ENCODE data around the gene SKOR1.

Gene SKOR1

GRCh38 chr15:67854358-67854757 lies 29.0 kb downstream of the SKOR1 start:
- no peak for DNase-seq (ENCODE audit: low read depth)
- H3K4me3 ChIP-seq (ENCODE audit: low read length): no peak overlapping the region
- no peak for TF ChIP-seq CTCF (conservative IDR thresholded peaks at IDR 0.05; ENCODE audit: low read length)

- TF ChIP-seq CTCF (conservative IDR thresholded peaks at IDR 0.05; ENCODE audit: low read length): no peak
- no peak for DNase-seq (ENCODE audit: low read depth)
- no peak overlapping the region for H3K4me3 ChIP-seq (ENCODE audit: low read length)
Observed at GRCh38 chr15:67855842-67856241, 30.5 kb downstream of the SKOR1 start.

GRCh38 chr15:67857220-67857619 lies 31.9 kb downstream of the SKOR1 start:
- no peak for DNase-seq (ENCODE audit: low read depth)
- TF ChIP-seq CTCF (conservative IDR thresholded peaks at IDR 0.05; ENCODE audit: low read length): no peak
- H3K4me3 ChIP-seq (ENCODE audit: low read length): no peak overlapping the region

- no peak for DNase-seq (ENCODE audit: low read depth)
- no peak overlapping the region for H3K4me3 ChIP-seq (ENCODE audit: low read length)
- TF ChIP-seq CTCF (conservative IDR thresholded peaks at IDR 0.05; ENCODE audit: low read length): no peak
Observed at GRCh38 chr15:67859331-67859946, 34.1 kb downstream of the SKOR1 start.

GRCh38 chr15:67861983-67862382 lies 36.7 kb downstream of the SKOR1 start:
- no peak overlapping the region for H3K4me3 ChIP-seq (ENCODE audit: low read length)
- no peak for TF ChIP-seq CTCF (conservative IDR thresholded peaks at IDR 0.05; ENCODE audit: low read length)

GRCh38 chr15:67862750-67863441 lies 37.6 kb downstream of the SKOR1 start:
- no peak for DNase-seq (ENCODE audit: low read depth)
- H3K4me3 ChIP-seq (ENCODE audit: low read length): peak overlapping the region; percentile 61
- no peak for TF ChIP-seq CTCF (conservative IDR thresholded peaks at IDR 0.05; ENCODE audit: low read length)

More at GRCh38 chr15:67861983-67862382, 36.7 kb downstream of the SKOR1 start:
- no peak for DNase-seq (ENCODE audit: low read depth)

- peak overlapping the region; percentile 61 for H3K4me3 ChIP-seq (ENCODE audit: low read length)
- peak; percentile 75 for TF ChIP-seq CTCF (conservative IDR thresholded peaks at IDR 0.05; ENCODE audit: low read length)
- peak; percentile 68 for DNase-seq (ENCODE audit: low read depth)
Observed at GRCh38 chr15:67863442-67863987, 38.2 kb downstream of the SKOR1 start.

Measured in AG10803 (cell line).